ENCODE measurements around the gene ACBD4. TPM values are rescaled to one million over a fixed set of nuclear protein-coding genes. Genes with fewer than 3 reads are reported as not detected.

Gene ACBD4
- total and polyA plus RNA-seq, 2 of the 4 experiments (the other 2 are of a cell fraction): 2.3 to 5.7 TPM

- peak within 1 kb of the TSS; percentile 90 for H2AK5ac ChIP-seq (ENCODE audit: low read depth, low read length)
- peaks cover 26% of the 10 kb centered on the region for H3K9me1 ChIP-seq (ENCODE audit: insufficient read depth, low read length)
- H3K14ac ChIP-seq (replicated peaks; ENCODE audit: low read depth, low read length): peak within 1 kb of the TSS; percentile 96
- no peaks in the 10 kb centered on the region for H3K27me3 ChIP-seq (ENCODE audit: control insufficient read depth, insufficient read depth, low read length)
- peak within 1 kb of the TSS; percentile 66 for H3K9ac ChIP-seq (ENCODE audit: low read depth, low read length)
- H4K91ac ChIP-seq (ENCODE audit: insufficient read depth, low read depth, low read length): peak within 1 kb of the TSS; percentile 62
- H3K23ac ChIP-seq (ENCODE audit: low read depth, low read length): peak within 1 kb of the TSS; percentile 90
- H2BK15ac ChIP-seq (ENCODE audit: low read depth, low read length): peak within 1 kb of the TSS; percentile 44; the same call in 1 of the 3 replicates
- H3K56ac ChIP-seq (ENCODE audit: extremely low read depth, insufficient read depth, low read length): no peak within 1 kb of the TSS; the same call in 1 of the 2 replicates
- peak within 1 kb of the TSS; percentile 97 for H2AK9ac ChIP-seq (replicated peaks; ENCODE audit: low read depth, low read length, poor library complexity)
- no peak; the same call in 1 of the 2 replicates for TF ChIP-seq MAZ (IDR thresholded peaks at IDR 0.05; ENCODE audit: borderline replicate concordance, low read depth, low read length)
- TF ChIP-seq CEBPB (IDR thresholded peaks at IDR 0.05; ENCODE audit: low read depth, low read length): no peak
- TF ChIP-seq ELK1 (IDR thresholded peaks at IDR 0.05; ENCODE audit: borderline replicate concordance, low read depth, low read length): no peak
- no peak for TF ChIP-seq MXI1 (IDR thresholded peaks at IDR 0.05; ENCODE audit: borderline replicate concordance, low read depth, low read length)
- no peak for TF ChIP-seq BHLHE40 (IDR thresholded peaks at IDR 0.05; ENCODE audit: low read depth, low read length)
- TF ChIP-seq USF2 (IDR thresholded peaks at IDR 0.05; ENCODE audit: low read depth, low read length): no peak
- TF ChIP-seq FOS (IDR thresholded peaks at IDR 0.05; ENCODE audit: low read depth, low read length): no peak
- TF ChIP-seq MAFK (IDR thresholded peaks at IDR 0.05; ENCODE audit: low read depth, low read length): no peak
- no peak for TF ChIP-seq RCOR1 (IDR thresholded peaks at IDR 0.05; ENCODE audit: insufficient replicate concordance, low read length)
- no peak for TF ChIP-seq RAD21 (IDR thresholded peaks at IDR 0.05; ENCODE audit: low read length)
- TF ChIP-seq CHD1 (IDR thresholded peaks at IDR 0.05; ENCODE audit: low read depth, low read length): no peak
- DNase-seq (no peak), ATAC-seq (ENCODE audit: low read depth) (no peak)
- in situ Hi-C loops (cut with MboI; ENCODE audit: low sequenced_read_pairs): no loop called here
- dilution Hi-C loops (cut with HindIII; ENCODE audit: low sequenced_read_pairs, unreplicated experiment): no loop called here
- H4K5ac ChIP-seq (ENCODE audit: low read depth, low read length): peak within 1 kb of the TSS; percentile 21
- peak within 1 kb of the TSS; percentile 79 for H2BK5ac ChIP-seq (ENCODE audit: low read depth, low read length, poor library complexity, severe bottlenecking)
- H2BK120ac ChIP-seq (ENCODE audit: low read depth, low read length): peak within 1 kb of the TSS; percentile 37; the same call in 1 of the 2 replicates
- H2AFZ ChIP-seq (replicated peaks; ENCODE audit: low read length, poor library complexity): peak within 1 kb of the TSS; percentile 94
- peak within 1 kb of the TSS; percentile 45; the same call in 1 of the 2 replicates for H3K18ac ChIP-seq (ENCODE audit: low read depth, low read length)
- ChIA-PET POLR2A (ENCODE audit: unreplicated experiment) (no interaction called here), CTCF (interaction anchor here (0.6 to 1.6 kb wide), 2 partner anchors 19 to 39 kb away, joined by 3 read pairs; no protein-coding TSS in a partner anchor)
- H3K9me3 ChIP-seq (ENCODE audit: control insufficient read depth, insufficient read depth, low read length): no peaks in the 10 kb centered on the region
- WGBS, 2 experiments (ENCODE audit: extremely low coverage in 2 of 2, insufficient read length in 1 of 2): 1% methylated on average over 16 of the region's 36 CpGs; no CpG with 5 or more reads in 1 of the 2 experiments
- no TSS peak for BruUV-seq (replicated peaks)
- no peaks in the 10 kb centered on the region for H3K36me3 ChIP-seq (ENCODE audit: control insufficient read depth, insufficient read depth, low read length)
- H3K4me3 ChIP-seq (ENCODE audit: insufficient read depth, low read depth, low read length): peak within 1 kb of the TSS; percentile 84
- H4K20me1 ChIP-seq (ENCODE audit: insufficient read depth, low read length): peaks cover 9% of the 10 kb centered on the region; the same call in 1 of the 2 replicates
- peaks cover 31 to 54% of the 10 kb centered on the region in 2 experiments for H3K79me1 ChIP-seq (ENCODE audit: low read depth in 1 of 2, low read length in 2 of 2)
- H3K27ac ChIP-seq (ENCODE audit: insufficient read depth, low read length): peak within 1 kb of the TSS; percentile 88
- intact Hi-C loops (cut with micrococcal nuclease): loop anchor here (2.0 to 5.0 kb wide), 4 partner anchors 39 to 720 kb away; partner anchors contain the start of gene DCAKD
- peak within 1 kb of the TSS; percentile 52 for H2BK20ac ChIP-seq (ENCODE audit: low read depth, low read length)
- H3K4me2 ChIP-seq (ENCODE audit: low read depth, low read length): peak within 1 kb of the TSS; percentile 94
- H3K4me1 ChIP-seq (ENCODE audit: control insufficient read depth, insufficient read depth, low read length): peaks cover 37% of the 10 kb centered on the region
- H4K8ac ChIP-seq (ENCODE audit: low read depth in 2 of 2, low read length in 2 of 2): peak within 1 kb of the TSS; percentile 21 to 82; a peak in 2 of 4 replicates
- H3K4ac ChIP-seq (ENCODE audit: low read depth, low read length): peak within 1 kb of the TSS; percentile 84
Measured at GRCh38 chr17:45132320-45132571, 3.2 kb upstream of the ACBD4 start, which contains the start of gene PLCD3. PLCD3 (minus strand) TSS chr17:45132515; CDS start chr17:45132410, 105 bp downstream.

Data from IMR-90 (cell line).